K562 (cell line): ENCODE measurements around the gene UBXN11. TPM values are rescaled to one million over a fixed set of nuclear protein-coding genes. Genes with fewer than 3 reads are reported as not detected.
A peak's percentile ranks its signal among the peaks of the same experiment; 100 is the strongest.

Experiments used
- CEBPG ChIP-seq, 3 experiments: fragments of 200-800 bp in 1 of 3; sonication (Bioruptor generic) in 1 of 3; sonication (generic) in 1 of 3; formaldehyde crosslinking in 1 of 3; IDR thresholded peaks in 2 of 3; conservative IDR thresholded peaks in 1 of 3; 2 replicates each; pipeline versions ENCODE4 v1.6.1 to v1.8.0; 2016 to 2022; ENCODE audit warnings: missing compliant biosample characterization in 2 of 3, missing genetic modification characterization in 2 of 3, mild to moderate bottlenecking in 1 of 3, missing genetic modification reagents in 1 of 3
- CHD4 ChIP-seq: fragments of 200-600 bp; sonication (generic); IDR thresholded peaks from 3 replicates; pipeline ENCODE4 v1.6.1; 2012; ENCODE audit warnings: low read depth, mild to moderate bottlenecking, mixed read lengths, low read length, inconsistent platforms; ENCODE audit not compliant: insufficient read depth, insufficient replicate concordance, poor library complexity, severe bottlenecking
- DMBX1 ChIP-seq: fragments of 250-450 bp; sonication (Bioruptor Pico); IDR thresholded peaks from 2 replicates; pipeline ENCODE4 v1.8.0; 2022; ENCODE audit warnings: inconsistent platforms, mild to moderate bottlenecking, moderate library complexity, borderline replicate concordance
- ETV6 ChIP-seq, 3 experiments: fragments of 150-350 bp in 1 of 3; sonication (generic) in 1 of 3; formaldehyde crosslinking in 1 of 3; IDR thresholded peaks; 2 replicates each; pipeline versions ENCODE4 v1.6.1 to v1.8.0; 2014 to 2022; ENCODE audit warnings: borderline replicate concordance in 2 of 3, low read depth in 2 of 3, antibody characterized with exemption in 1 of 3, low read length in 1 of 3, mild to moderate bottlenecking in 1 of 3, missing genetic modification reagents in 1 of 3
- FOXK2 ChIP-seq, 2 experiments: fragments of 450-650 bp; IDR thresholded peaks in 1 of 2; conservative IDR thresholded peaks in 1 of 2; 2 replicates each; pipeline ENCODE4 v1.6.1; 2016; ENCODE audit warnings: low read depth in 2 of 2, mild to moderate bottlenecking in 1 of 2
- HOXB6 ChIP-seq: fragments of 250-450 bp; sonication (Bioruptor Pico); IDR thresholded peaks from 2 replicates; pipeline ENCODE4 v1.5.1; 2022; ENCODE audit warnings: mild to moderate bottlenecking, borderline replicate concordance
- MBD2 ChIP-seq: sonication (generic); IDR thresholded peaks from 2 replicates; pipeline ENCODE4 v1.6.1; 2016; ENCODE audit warnings: low read depth, borderline replicate concordance
- RBM15 ChIP-seq: fragments of 200-400 bp; formaldehyde crosslinking; IDR thresholded peaks from 2 replicates; pipeline ENCODE4 v1.6.1; 2018; ENCODE audit warnings: mild to moderate bottlenecking, low read length, moderate library complexity; ENCODE audit not compliant: insufficient read depth
- RBM34 ChIP-seq: fragments of 200-400 bp; formaldehyde crosslinking; IDR thresholded peaks from 2 replicates; pipeline ENCODE4 v1.6.1; 2018; ENCODE audit warnings: low read length, borderline replicate concordance; ENCODE audit not compliant: insufficient read depth
- RFX7 ChIP-seq: fragments of 250-450 bp; sonication (Bioruptor Pico); IDR thresholded peaks from 2 replicates; pipeline ENCODE4 v1.5.1; 2021; ENCODE audit warnings: mild to moderate bottlenecking
- SRF ChIP-seq, 2 experiments: fragments of 250-450, 450-650 bp in 1 of 2; sonication (Bioruptor Pico) in 1 of 2; sonication (generic) in 1 of 2; formaldehyde crosslinking; IDR thresholded peaks; 2 replicates each; pipeline versions ENCODE4 v1.5.0 to v1.5.1; 2020 to 2022; ENCODE audit warnings: mild to moderate bottlenecking in 1 of 2, missing genetic modification reagents in 1 of 2
- TCFL5 ChIP-seq: fragments of 250-450 bp; sonication (Bioruptor Pico); conservative IDR thresholded peaks from 2 replicates; pipeline ENCODE4 v1.6.1; 2021; ENCODE audit warnings: mild to moderate bottlenecking, moderate library complexity, matching md5 sums
- THRAP3 ChIP-seq: fragments of 450-650 bp; IDR thresholded peaks from 2 replicates; pipeline ENCODE4 v1.6.1; 2016; ENCODE audit warnings: mild to moderate bottlenecking, inconsistent platforms, borderline replicate concordance
- TSC22D4 ChIP-seq: fragments of 450-650 bp; IDR thresholded peaks from 2 replicates; pipeline ENCODE4 v1.6.1; 2016; ENCODE audit warnings: missing genetic modification characterization, missing biosample characterization, control low read depth
- ZNF778 ChIP-seq: fragments of 450-650 bp; formaldehyde crosslinking; IDR thresholded peaks from 2 replicates; pipeline ENCODE4 v1.4.0; 2020; ENCODE audit warnings: mild to moderate bottlenecking, moderate library complexity
- polyA plus RNA-seq, 8 experiments: library from polyadenylated mRNA; depleted of rRNA in 4 of 8; stranded (reverse) in 5 of 8; unstranded in 3 of 8; fragments of >200 nt; fragmentation: Nextera tagmentation in 2 of 8; fragmentation: Illumina TruSeq in 1 of 8; extraction: Ambion mirVana in 2 of 8; extraction: Trizol in 1 of 8; gene quantifications; 2 replicates each; pipeline versions ENCODE4 v1.2.1 to v1.2.3, GENCODE V29; 2011 to 2014; ENCODE audit warnings: inconsistent platforms in 1 of 8, missing spikeins in 1 of 8
- total RNA-seq, 7 experiments: library from RNA; depleted of rRNA in 6 of 7; stranded (reverse); fragments of >200 nt in 6 of 7; fragmentation: Illumina TruSeq in 2 of 7; extraction: Trizol in 2 of 7; gene quantifications; 2 replicates each; pipeline versions ENCODE4 v1.2.1 to v1.2.3, GENCODE V29; 2011 to 2021; ENCODE audit warnings: low replicate concordance in 1 of 7
- TF ChIP-seq, protein P1 (sequence below): fragments of 250-450 bp; sonication (Bioruptor Pico); IDR thresholded peaks from 2 replicates; pipeline ENCODE4 v1.4.0; 2020; ENCODE audit warnings: mild to moderate bottlenecking, moderate library complexity
- TF ChIP-seq, protein P2 (sequence below): IDR thresholded peaks from 3 replicates; pipeline ENCODE4 v1.6.1; 2011; ENCODE audit warnings: borderline replicate concordance, mild to moderate bottlenecking; ENCODE audit not compliant: insufficient read length, insufficient read depth
- TF ChIP-seq, protein P3 (sequence below): IDR thresholded peaks from 2 replicates; pipeline ENCODE4 v1.6.1; 2011; ENCODE audit not compliant: insufficient read length; ENCODE audit errors: extremely low read depth
- TF ChIP-seq, protein P4 (sequence below): fragments of 450-650 bp; IDR thresholded peaks from 2 replicates; pipeline ENCODE4 v1.6.1; 2016

The UBXN11 gene
- total and polyA plus RNA-seq, 9 of the 15 experiments (the other 6 are each of a cell fraction or from before 2014, with no cell fraction given), result 0.48 to 34.3 (median 11.3) TPM

DNA sequence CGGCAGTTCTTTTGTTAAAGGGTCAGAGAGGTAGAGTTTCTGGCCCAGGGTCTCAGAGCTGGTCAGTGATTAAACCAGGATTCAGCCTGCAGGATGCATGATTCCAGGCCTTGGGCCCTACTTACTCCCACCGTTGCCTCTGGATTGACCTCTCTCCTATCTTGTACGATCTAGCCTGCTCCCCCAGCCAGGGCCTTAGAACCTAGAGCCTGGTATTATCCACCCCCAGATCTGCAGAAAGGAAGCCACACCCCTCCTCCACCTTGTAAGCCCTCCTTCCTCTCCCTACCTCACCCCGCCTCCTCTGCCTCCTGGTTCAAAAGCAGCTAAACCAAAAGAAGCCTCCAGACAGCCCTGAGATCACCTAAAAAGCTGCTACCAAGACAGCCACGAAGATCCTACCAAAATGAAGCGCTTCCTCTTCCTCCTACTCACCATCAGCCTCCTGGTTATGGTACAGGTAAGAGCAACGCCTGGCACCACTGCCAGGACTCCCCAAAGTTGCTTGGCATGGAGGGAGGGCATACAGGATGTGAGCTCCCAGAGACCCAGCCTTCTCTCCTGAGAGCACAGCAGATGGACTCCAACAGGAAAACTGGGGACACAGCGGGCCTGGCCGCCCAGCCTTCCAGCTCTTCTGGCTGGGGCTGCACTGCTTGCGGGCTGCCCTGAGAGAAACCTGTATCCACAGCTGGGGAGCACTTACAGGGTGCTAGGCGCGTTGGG lies 11.3 kb upstream of the UBXN11 start, which contains the start of gene CD52 (continued):
- TF ChIP-seq, protein P1, sequence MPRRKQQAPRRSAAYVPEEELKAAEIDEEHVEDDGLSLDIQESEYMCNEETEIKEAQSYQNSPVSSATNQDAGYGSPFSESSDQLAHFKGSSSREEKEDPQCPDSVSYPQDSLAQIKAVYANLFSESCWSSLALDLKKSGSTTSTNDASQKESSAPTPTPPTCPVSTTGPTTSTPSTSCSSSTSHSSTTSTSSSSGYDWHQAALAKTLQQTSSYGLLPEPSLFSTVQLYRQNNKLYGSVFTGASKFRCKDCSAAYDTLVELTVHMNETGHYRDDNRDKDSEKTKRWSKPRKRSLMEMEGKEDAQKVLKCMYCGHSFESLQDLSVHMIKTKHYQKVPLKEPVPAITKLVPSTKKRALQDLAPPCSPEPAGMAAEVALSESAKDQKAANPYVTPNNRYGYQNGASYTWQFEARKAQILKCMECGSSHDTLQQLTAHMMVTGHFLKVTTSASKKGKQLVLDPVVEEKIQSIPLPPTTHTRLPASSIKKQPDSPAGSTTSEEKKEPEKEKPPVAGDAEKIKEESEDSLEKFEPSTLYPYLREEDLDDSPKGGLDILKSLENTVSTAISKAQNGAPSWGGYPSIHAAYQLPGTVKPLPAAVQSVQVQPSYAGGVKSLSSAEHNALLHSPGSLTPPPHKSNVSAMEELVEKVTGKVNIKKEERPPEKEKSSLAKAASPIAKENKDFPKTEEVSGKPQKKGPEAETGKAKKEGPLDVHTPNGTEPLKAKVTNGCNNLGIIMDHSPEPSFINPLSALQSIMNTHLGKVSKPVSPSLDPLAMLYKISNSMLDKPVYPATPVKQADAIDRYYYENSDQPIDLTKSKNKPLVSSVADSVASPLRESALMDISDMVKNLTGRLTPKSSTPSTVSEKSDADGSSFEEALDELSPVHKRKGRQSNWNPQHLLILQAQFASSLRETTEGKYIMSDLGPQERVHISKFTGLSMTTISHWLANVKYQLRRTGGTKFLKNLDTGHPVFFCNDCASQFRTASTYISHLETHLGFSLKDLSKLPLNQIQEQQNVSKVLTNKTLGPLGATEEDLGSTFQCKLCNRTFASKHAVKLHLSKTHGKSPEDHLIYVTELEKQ (CRISPR knock-in tag), result no peak
- TF ChIP-seq THRAP3, result no peak
- no peak for TF ChIP-seq CHD4
- TF ChIP-seq TSC22D4 (tag), result no peak
- TF ChIP-seq ZNF778, result no peak
- TF ChIP-seq, protein P2, sequence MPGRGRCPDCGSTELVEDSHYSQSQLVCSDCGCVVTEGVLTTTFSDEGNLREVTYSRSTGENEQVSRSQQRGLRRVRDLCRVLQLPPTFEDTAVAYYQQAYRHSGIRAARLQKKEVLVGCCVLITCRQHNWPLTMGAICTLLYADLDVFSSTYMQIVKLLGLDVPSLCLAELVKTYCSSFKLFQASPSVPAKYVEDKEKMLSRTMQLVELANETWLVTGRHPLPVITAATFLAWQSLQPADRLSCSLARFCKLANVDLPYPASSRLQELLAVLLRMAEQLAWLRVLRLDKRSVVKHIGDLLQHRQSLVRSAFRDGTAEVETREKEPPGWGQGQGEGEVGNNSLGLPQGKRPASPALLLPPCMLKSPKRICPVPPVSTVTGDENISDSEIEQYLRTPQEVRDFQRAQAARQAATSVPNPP, result no peak
- no peak for TF ChIP-seq SRF (CRISPR knock-in tag; IDR thresholded peaks at IDR 0.05)
- no peak; the same call in 1 of the 2 replicates for TF ChIP-seq MBD2
- no peak for TF ChIP-seq RFX7 (CRISPR knock-in tag)
- no peak for TF ChIP-seq TCFL5 (CRISPR knock-in tag)
- no peak for TF ChIP-seq RBM15
- no peak for TF ChIP-seq CEBPG (CRISPR knock-in tag; IDR thresholded peaks at IDR 0.05)
- no peak for TF ChIP-seq CEBPG (tag; conservative IDR thresholded peaks at IDR 0.05 in 1 of 2, IDR thresholded peaks at IDR 0.05 in 1 of 2)
- no peak for TF ChIP-seq RBM34
- TF ChIP-seq, protein P3, sequence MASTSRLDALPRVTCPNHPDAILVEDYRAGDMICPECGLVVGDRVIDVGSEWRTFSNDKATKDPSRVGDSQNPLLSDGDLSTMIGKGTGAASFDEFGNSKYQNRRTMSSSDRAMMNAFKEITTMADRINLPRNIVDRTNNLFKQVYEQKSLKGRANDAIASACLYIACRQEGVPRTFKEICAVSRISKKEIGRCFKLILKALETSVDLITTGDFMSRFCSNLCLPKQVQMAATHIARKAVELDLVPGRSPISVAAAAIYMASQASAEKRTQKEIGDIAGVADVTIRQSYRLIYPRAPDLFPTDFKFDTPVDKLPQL, result no peak
- no peak for TF ChIP-seq DMBX1 (CRISPR knock-in tag)
- TF ChIP-seq, protein P4, sequence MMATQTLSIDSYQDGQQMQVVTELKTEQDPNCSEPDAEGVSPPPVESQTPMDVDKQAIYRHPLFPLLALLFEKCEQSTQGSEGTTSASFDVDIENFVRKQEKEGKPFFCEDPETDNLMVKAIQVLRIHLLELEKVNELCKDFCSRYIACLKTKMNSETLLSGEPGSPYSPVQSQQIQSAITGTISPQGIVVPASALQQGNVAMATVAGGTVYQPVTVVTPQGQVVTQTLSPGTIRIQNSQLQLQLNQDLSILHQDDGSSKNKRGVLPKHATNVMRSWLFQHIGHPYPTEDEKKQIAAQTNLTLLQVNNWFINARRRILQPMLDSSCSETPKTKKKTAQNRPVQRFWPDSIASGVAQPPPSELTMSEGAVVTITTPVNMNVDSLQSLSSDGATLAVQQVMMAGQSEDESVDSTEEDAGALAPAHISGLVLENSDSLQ, result no peak
- no peak for TF ChIP-seq ETV6 (IDR thresholded peaks at IDR 0.05; ENCODE audit: borderline replicate concordance in 1 of 2, low read depth in 2 of 2, low read length in 1 of 2)
- TF ChIP-seq ETV6 (CRISPR knock-in tag; IDR thresholded peaks at IDR 0.05; ENCODE audit: borderline replicate concordance), result no peak
- TF ChIP-seq HOXB6, result no peak
- 0 out of 4 replicates have a peak, but pooled peaks of 1 of the 2 experiments have one; percentile 14 for TF ChIP-seq FOXK2 (conservative IDR thresholded peaks at IDR 0.05 in 1 of 2, IDR thresholded peaks at IDR 0.05 in 1 of 2; ENCODE audit: low read depth in 2 of 2)
